Subcutaneous adipose tissue (tissue), 4 donors: ENCODE data around the gene SOX13. TPM values are rescaled to one million over a fixed set of nuclear protein-coding genes. Genes with fewer than 3 reads are reported as not detected.

ENCODE experiments used
- CTCF ChIP-seq: fragments of 450-650 bp; IDR thresholded peaks from one replicate; pipeline ENCODE4 v1.5.1; 2016; ENCODE audit warnings: low read depth, mild to moderate bottlenecking, control low read depth, antibody characterized with exemption, moderate library complexity
- total RNA-seq, 4 donors: library from RNA; depleted of rRNA; stranded (reverse); fragments of >200 nt; gene quantifications; one replicate each; pipeline ENCODE4 v1.1.0, GENCODE V29; 2016

SOX13 gene
- total RNA-seq, 4 donors from 2014 or later = 12.7 to 79.7 (median 25.3) TPM

DNA sequence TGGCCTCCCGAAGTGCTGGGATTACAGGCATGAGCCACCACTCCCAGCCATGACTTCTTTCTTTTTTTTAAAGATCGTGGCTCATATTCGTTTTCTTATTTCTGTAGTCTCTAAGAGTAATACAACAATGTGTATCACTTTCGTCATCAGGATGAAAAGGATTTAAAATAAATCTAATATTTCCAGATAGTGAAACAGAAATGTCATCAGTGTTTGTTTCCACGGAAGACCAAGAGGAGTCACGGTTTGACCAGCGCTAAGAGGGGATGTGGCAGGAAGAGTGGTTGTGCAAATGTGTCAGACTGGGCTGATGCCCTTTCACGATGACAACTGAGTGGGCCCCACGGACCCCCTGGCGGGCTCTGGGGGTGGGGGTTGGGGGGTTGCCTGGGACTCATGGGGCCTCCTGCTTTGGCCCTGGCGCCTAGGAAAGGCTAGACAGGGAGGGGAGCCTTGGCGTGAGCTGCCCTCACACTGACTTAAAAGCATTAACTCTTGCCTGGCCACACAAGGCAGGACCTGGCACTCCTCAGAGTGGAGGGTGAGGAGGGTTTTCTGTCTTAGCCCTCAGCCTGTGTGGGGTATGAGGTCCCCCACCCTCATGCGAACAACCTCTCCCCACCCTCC is 8.4 kb downstream of the SOX13 start:
- TF ChIP-seq CTCF = no peak

DNA sequence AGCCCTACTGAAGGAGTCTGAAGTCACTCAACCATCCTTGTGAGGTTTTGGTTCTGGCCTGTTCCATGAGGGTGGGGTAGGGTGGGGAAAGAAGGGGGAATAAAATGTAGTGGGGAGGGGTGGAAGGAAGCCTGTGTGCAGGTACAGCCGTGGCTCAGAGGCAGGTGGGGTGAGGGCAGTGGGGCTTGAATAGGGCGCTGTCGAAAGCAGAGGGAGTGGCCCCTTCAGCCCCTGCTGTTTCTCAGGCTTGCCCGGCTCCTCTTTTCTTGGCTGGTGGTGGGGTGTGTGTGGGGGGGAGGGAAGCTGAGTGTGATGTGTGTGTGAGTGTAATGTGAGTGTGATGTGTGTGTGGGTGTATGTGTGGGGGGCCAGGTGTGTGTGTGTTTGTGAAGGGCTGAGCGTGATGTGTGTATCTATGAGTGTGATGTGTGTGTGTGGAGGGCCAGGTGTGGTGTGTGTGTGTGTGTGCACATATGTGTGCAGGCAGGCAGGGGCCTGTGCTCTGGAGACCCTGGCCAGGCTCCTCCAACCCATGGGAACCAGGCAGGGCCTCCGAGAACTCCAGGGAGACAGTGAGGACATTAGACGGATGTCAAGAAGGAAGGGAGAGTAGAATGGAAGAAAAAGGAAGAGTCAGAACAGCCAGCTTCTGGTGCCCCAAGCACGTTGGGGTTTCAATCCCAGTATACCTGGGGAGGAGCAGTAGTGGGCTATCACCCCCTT is 9.0 kb downstream of the SOX13 start:
- TF ChIP-seq CTCF = no peak

GRCh38 chr1:204083491-204083890 is 10.6 kb downstream of the SOX13 start:
- no peak for TF ChIP-seq CTCF

- no peak for TF ChIP-seq CTCF
Observed at GRCh38 chr1:204084247-204084772, 11.4 kb downstream of the SOX13 start.

GRCh38 chr1:204085876-204086275 is 13.0 kb downstream of the SOX13 start:
- TF ChIP-seq CTCF = no peak

GRCh38 chr1:204087181-204087892 is 14.4 kb downstream of the SOX13 start:
- no peak for TF ChIP-seq CTCF
